Kasumi-1 (cell line): ENCODE data around the gene UBE2U.
"Not testable (repeated sequence)": the region's sequence is repeated elsewhere in the genome, so short reads cannot be mapped to it uniquely, and the experiment has no call there.

Source experiments
- DNase-seq, 2 experiments: peaks; one replicate each; lab custom pipeline; 2025; lab: John Stamatoyannopoulos, UW

Gene UBE2U

DNA sequence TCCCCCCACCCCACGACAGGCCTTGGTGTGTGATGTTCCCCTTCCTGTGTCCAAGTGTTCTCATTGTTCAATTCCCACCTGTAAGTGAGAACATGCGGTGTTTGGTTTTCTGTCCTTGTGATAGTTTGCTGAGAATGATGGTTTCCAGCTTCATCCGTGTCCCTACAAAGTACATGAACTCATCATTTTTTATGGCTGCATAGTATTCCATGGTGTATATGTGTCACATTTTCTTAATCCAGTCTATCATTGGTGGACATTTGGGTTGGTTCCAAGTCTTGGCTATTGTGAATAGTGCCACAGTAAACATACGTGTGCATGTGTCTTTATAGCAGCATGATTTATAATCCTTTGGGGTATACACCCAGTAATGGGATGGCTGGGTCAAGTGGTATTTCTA, 36.1 kb downstream of the UBE2U start:
- DNase-seq: not testable (repeated sequence)

GRCh38 chr1:64240206-64240605, 36.8 kb downstream of the UBE2U start:
- no peak for DNase-seq

DNA sequence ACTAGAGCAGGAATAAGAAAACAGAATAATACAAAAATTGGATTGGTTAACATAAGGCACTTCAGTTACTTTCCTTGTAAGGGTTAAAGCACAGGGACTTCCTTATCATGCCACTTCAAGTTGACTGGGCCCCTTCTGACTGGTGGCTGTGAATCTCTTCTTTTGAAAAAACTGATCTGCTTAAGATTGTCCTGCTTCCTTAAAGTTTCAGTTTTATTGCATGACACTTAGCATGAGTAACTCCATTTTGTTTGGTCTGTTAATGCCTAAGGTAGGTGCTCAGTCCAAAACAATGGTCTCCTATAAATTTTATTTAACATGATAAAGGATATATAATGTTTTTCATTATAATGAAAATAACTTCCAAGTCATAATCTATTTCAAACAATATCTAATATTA, 37.6 kb downstream of the UBE2U start:
- no peak for DNase-seq

DNA sequence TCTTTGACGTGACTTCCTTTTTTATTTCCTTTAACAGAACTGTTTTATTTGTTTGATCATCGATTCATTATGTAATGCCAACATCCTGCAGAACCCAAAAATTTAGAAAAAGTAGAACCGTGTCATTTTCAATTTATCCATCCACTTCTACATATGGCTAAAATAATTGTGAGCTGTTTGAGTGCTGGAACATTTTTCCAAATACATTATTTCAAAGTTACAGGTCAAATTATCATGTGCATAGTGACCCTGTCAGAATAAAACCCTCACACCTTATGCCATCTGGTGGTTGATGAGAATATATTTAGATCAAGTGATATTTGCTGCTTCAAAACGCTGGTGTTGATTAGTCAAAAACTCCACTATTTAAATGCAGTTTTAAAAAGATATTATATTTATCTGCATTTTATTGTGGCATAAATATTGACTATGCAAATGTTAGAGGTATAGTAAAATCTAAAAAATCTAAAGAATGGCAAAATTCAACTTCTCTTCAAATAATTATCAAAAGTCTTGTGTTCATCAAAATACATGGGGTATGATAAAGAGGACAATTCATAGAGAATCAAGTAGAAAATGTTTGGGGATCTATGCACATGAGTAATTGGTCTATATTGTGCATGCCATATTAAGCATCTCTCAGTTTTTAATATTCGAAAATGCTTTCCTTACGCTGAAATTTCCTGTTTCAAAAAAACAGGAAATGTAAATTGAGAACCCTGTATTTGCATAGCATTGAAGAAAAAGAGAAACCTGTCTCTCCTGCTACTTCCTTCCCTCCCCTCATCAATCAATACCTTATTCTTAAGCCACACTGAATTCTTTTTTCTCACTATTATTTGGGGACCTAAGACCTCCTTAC, 39.7 kb downstream of the UBE2U start:
- DNase-seq: peak; percentile 25 to 26

DNA sequence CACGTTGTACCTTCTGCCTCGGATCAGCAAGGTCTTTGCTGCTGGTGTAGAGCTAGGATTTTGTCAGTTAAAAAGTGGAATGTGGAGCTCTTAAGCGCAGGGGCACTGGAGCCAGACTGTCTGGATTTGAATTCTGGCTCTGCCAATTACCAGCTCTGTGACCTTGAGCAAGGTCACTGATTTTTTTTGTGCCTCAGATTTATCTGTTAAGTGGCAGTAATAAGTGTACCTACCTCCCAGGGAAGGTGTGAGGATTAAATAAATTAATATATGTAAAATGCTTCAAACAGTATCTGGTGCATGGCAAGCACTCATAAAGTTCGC, 40.3 kb downstream of the UBE2U start:
- no peak for DNase-seq

- no peak for DNase-seq
These were observed 42.1 kb downstream of the UBE2U start for GRCh38 chr1:64245495-64245894.

GRCh38 chr1:64246294-64246917, 43.0 kb downstream of the UBE2U start:
- DNase-seq: peak; percentile 29 to 67

GRCh38 chr1:64248065-64248464, 44.6 kb downstream of the UBE2U start:
- DNase-seq: no peak

DNA sequence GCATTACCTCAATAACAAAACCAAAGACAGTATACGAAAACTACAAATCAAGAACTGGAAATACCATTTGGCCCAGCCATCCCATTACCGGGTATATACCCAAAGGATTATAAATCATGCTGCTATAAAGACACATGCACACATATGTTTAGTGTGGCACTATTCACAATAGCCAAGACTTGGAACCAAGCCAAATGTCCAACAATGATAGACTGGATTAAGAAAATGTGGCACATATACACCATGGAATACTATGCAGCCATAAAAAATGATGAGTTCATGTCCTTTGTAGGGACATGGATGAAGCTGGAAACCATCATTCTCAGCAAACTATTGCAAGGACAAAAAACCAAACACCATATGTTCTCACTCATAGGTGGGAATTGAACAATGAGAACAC, 47.0 kb downstream of the UBE2U start:
- not testable (repeated sequence) for DNase-seq

DNA sequence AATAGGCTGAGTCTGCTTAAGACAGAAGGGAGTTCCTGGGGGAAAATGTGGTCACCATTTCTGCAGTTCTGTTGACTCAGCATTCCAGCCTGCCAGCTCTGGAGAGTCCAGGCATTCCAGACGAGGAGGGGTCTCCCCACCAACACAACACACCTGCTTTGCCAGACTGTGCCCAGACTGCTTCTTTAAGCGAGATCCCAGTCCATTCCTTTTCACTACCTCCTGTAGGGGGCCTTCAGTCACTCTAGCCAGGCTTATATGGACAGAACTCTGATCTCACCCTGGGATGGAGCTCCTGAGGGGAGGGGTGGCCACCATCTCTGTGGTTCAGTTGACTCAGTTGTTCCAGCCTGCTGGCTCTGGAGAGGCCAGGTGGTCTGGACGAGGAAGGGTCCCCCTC, 48.5 kb downstream of the UBE2U start:
- DNase-seq: no peak

DNA sequence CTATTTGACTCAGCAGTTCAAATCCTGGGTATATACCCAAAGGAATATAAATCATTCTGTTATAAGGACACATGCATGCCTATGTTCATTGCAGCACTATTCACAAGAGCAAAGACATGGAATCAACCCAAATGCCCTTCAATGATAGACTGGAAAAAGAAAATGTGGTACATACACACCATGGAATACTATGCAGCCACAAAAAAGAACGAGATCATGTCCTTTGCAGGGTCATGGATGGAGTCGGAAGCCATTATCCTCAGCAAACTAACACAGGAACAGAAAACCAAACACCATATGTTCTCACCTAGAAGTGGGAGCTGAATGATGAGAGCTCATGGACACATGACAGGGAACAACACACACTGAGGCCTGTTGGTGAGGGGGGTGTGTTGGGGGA, 53.8 kb downstream of the UBE2U start:
- not testable (repeated sequence) for DNase-seq

DNA sequence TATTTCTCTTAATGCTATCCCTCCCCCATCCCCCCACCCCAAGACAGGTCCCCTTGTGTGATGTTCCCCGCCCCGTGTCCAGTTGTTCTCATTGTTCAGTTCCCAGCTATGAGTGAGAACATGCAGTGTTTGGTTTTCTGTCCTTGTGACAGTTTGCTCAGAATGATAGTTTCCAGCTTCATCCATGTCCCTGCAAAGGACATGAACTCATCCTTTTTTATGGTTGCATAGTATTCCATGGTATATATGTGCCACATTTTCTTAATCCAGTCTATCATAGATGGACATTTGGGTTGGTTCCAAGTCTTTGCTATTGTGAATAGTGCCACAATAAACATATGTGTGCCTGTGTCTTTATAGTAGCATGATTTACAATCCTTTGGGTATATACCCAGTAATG, 55.0 kb downstream of the UBE2U start:
- DNase-seq: not testable (repeated sequence)

DNA sequence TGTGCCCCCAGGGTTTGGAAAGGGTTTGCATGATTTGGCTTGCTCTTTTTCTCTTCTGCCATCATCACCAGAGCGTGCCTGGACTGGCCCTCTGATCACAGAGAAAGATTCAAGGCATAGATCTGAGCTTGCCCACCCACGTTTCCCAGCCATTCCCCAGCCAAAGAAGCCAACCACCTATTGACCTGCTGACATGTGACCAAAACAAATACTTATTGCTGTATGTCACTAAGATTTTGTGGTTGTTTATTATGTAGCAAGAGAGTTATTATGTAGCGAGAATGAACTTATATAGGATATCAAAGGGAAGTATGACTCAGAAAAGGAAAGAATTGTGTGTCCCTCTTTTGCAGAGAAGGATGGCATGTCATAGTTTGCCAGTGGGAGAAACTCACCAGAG, 59.9 kb downstream of the UBE2U start:
- DNase-seq: no peak

GRCh38 chr1:64263856-64264255, 60.4 kb downstream of the UBE2U start:
- DNase-seq: no peak

DNA sequence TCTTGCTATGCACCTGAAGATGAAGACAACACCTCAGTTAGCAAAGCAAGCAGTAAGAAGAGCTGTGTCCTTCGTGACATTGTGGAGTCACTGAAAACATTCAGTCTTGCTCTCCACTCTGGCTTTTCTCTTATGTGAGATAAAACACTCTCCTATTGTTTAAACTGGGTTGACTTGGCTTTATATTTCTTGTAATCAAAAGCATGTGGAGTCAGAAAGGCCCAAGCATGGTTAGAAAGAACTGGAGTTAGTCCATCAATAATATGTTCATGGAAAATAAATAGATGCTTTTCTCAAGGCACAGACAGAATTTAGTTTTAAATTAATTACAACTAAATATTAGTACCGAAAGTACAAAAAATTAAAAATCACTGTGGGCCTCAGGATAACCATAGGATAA, 61.7 kb downstream of the UBE2U start:
- no peak for DNase-seq

DNA sequence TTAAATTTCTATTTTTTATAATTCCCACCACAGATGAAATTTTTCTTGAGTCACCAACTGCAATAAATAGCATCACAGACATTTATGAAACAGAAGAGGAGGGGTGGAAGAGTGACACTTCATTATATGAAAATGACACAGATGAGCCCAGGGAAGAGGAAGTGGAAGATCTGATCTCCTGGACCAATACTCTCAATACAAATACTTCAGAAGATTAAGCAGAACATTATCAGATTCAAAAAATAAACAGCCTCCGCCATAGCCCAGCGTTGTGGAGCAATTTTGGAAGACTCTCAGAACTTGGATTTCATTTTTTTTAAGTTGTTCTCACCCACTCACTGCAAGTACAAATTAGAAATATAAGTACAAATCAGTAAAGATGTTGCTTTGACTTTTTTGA, 63.6 kb downstream of the UBE2U start:
- DNase-seq: no peak

GRCh38 chr1:64268653-64269557, 65.5 kb downstream of the UBE2U start:
- peak; percentile 55 to 60 for DNase-seq

DNA sequence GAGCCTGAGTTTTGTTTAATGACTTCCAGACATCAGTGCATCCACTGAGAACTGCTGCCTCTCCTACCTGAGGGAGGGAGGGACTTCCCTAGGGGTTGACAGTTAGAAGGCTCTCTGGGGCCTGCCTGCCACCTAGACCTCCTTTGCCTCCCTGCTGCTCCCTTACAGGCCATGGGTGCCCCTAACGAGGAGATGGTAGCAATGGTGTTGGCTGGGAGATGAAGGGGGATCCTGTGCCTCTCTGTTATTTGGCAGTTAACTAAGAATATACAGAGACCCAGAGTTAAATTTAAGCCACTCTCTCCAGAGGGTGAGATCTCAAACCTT, 66.1 kb downstream of the UBE2U start:
- no peak for DNase-seq

DNA sequence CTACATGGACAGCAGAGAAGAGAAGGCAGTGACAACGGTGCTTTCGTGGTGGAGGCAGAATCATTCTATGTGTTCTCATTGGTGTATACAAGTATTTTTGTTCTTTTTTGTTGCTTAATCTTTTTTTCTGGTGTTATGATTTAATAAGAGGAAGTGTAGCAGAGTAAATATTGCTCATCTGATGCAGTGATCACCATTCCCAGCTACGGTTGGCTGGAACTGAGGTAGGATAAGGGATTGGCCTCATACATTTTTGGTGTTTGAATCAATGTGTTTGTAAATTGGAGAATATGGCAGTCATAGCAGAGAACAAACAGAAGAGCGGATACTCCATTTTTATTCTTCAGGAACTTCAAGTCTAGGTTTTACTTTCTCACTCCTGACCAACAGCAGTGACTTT, 76.6 kb downstream of the UBE2U start:
- DNase-seq: no peak

DNA sequence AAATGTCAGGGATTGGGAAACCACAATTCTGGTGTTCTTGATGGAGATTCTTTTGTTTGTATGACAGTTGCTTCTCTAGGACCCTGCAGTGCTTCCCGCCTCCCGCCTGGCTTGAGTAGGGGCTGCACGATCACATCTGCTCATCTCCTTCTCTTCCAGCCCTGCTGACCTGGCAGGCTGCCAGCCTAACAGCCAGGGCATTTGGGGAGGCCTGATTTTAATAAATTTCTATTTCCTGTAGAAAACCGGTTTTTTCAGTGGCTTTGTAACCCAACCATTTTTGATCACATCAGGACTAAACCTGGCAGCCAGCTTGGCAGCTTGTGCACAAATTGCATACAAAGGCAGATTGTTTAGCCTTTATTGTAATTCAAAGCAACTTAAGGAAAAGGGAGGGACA, 78.9 kb downstream of the UBE2U start:
- DNase-seq: no peak

- no peak for DNase-seq
These were observed 83.6 kb downstream of the UBE2U start for GRCh38 chr1:64287071-64287470.

GRCh38 chr1:64290420-64290819, 87.0 kb downstream of the UBE2U start:
- no peak for DNase-seq

DNA sequence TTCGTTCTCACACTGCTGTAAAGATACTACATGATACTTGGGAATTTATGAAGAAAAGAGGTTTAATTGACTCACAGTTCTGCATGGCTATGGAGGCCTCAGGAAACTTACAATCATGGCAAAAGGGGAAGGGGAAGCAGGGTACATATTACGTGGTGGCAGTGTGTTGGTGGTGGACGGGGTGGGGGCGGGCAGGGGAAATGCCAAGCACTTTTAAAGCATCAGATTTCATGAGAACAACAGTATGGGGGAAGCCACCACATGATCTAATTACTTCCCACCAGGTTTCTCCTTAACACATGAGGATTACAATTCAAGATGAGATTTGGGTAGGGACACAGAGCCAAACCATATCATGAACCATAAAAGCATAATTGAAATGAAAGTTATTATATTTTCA, 88.5 kb downstream of the UBE2U start:
- DNase-seq: no peak
